ENCODE results near the gene OR2V2.

DNA sequence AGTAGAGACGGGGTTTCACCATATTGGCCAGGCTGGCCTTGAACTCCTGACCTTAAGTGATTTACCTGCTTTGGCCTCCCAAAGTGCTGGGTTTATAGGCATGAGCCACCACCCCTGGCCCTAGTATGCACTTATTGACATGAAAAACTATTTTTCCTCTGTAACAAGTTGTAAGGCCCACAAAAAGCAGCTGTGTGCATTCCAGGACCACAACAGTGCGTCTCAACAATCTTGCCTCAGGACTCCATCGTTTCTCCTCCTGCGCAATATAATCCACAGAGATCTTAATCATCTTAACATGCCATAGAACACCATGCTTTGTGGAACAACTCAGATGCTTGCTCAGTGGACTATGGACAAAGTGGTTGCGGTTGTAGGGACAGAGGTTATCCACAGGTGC lies 26.6 kb upstream of the OR2V2 start:
- no peak for TF ChIP-seq CTCF (IDR thresholded peaks at IDR 0.05; ENCODE audit: low read depth, low read length, poor library complexity, severe bottlenecking)
- TF ChIP-seq EZH2phosphoT487 (IDR thresholded peaks at IDR 0.05; ENCODE audit: borderline replicate concordance, low read length) = no peak

Data from DOHH2 (cell line).